Activated T-helper 2 cell treated with anti-CD3 and anti-CD28 coated beads, Interferon-gamma antibody, Interleukin-2, Interleukin-4, amounts not matched to agents 10 μg/mL and 5 μg/mL and 100 μg/mL, durations not matched to agents 14 hours and 24 hours and 36 hours (primary cell): ENCODE results near the gene TMEM69. TPM values are rescaled to one million over a fixed set of nuclear protein-coding genes. Genes with fewer than 3 reads are reported as not detected.
"Not testable (repeated sequence)": the region's sequence is repeated elsewhere in the genome, so short reads cannot be mapped to it uniquely, and the experiment has no call there.

Source experiments
- DNase-seq: peaks from one replicate; pipeline ENCODE4 v3.0.0; 2021; ENCODE audit warnings: low spot score
- H3K27ac Mint-ChIP-seq: one replicate; pipeline ENCODE4 v1.8.0; 2021; ENCODE audit warnings: mixed read lengths
- H3K27me3 Mint-ChIP-seq: one replicate; pipeline ENCODE4 v1.8.0; 2021; ENCODE audit warnings: low read depth, mixed read lengths
- H3K36me3 Mint-ChIP-seq: one replicate; pipeline ENCODE4 v1.8.0; 2021; ENCODE audit warnings: low read depth, mixed read lengths
- H3K4me1 Mint-ChIP-seq: one replicate; pipeline ENCODE4 v1.8.0; 2021; ENCODE audit warnings: low read depth, mixed read lengths
- H3K4me3 Mint-ChIP-seq: one replicate; pipeline ENCODE4 v1.8.0; 2021; ENCODE audit warnings: low read depth, mild to moderate bottlenecking, moderate library complexity, mixed read lengths
- H3K9me3 Mint-ChIP-seq: one replicate; pipeline ENCODE4 v1.8.0; 2021; ENCODE audit warnings: mixed read lengths
- intact Hi-C: fragments of 100-400 bp; cut with micrococcal nuclease; formaldehyde crosslinking; loops from one replicate; pipeline ENCODE4 v1.15.1; 2023
- total RNA-seq: library from RNA; stranded (reverse); gene quantifications from 2 replicates; pipeline ENCODE4 v1.2.3, GENCODE V29; 2022

TMEM69 gene
- total RNA-seq, 1 donor from 2014 or later, result 26.8 TPM

DNA sequence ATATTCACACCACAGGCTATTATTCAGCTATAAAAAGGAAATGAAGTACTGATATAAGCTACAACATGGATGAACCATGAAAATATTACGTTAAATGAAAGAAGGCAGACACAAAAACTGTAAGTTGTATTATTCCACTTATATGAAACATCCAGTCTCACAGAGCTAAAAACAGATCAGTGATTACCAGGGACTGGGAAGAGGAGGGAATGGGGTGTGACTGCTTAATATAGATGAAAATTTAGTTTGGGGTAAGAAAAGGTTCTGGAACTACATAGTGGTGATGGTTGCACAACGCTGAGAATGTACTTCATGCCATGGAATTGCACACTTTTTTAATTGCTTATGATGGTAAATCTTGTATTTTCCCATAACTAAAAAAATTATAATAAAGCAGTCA is 21.1 kb upstream of the TMEM69 start:
- H3K27me3 Mint-ChIP-seq, result no peaks in the 10 kb centered on the region
- H3K9me3 Mint-ChIP-seq, result no peaks in the 10 kb centered on the region
- DNase-seq, result no peak
- peaks cover 34% of the 10 kb centered on the region for H3K36me3 Mint-ChIP-seq
- H3K4me1 Mint-ChIP-seq, result peaks cover 12% of the 10 kb centered on the region
- H3K4me3 Mint-ChIP-seq, result no peak overlapping the region
- intact Hi-C loops, result no loop called here
- no peak overlapping the region for H3K27ac Mint-ChIP-seq

DNA sequence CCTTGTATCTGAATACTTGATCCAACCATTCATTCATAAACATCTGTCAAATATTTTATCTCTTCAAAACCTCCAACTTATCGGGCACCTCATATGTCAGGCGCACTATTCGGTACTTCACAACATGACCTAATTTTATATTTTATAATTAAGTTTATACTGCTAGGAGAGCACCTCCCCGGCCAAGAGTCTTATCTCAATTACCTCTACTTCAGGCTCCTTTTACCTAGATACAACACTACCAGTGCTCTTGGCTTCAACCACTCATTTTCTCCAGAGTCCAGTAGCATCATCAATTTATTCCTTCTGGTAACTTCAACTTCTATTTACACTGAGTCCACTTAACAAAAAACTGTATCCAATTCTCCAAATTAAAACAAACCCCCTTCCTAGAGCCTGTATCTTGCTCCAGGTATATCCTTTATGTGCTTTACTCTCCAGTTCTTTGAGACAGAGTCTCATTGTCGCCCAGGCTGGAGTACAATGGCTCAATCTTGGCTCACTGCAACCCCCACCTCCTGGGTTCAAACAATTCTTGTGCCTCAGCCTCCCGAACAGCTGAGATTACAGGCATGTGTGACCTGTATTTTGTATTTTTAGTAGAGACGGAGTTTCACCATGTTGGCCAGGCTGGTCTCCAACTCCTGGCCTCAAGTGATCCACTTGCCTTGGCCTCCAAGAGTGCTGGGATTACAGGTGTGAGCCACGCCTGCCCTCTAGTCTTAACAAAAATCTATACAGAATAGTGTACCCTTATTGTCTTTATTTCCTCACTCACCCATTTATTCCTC is 20.5 kb upstream of the TMEM69 start:
- H3K4me3 Mint-ChIP-seq, result no peak overlapping the region
- H3K36me3 Mint-ChIP-seq, result peaks cover 36% of the 10 kb centered on the region
- no peaks in the 10 kb centered on the region for H3K27me3 Mint-ChIP-seq
- DNase-seq, result no peak
- H3K9me3 Mint-ChIP-seq, result no peaks in the 10 kb centered on the region
- peaks cover 14% of the 10 kb centered on the region for H3K4me1 Mint-ChIP-seq
- intact Hi-C loops, result no loop called here
- H3K27ac Mint-ChIP-seq, result no peak overlapping the region

DNA sequence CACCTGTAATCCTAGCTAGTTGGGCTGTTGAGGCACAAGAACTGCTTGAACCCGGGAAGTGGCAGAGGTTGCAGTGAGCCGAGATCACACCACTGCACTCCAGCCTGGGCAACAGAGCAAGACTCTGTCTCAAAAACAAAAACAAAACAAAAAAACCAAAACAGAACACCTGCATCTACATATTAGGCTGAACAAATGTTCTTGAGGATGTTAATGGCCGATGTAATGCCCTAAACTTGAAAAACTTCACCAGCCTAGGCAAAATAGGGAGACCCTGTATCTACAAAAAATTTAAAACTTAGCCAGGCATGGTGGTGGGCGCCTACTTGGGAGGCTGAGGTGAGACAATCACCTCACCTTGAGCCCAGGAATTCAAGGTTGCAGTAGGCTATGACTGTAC is 19.5 kb upstream of the TMEM69 start:
- Mint-ChIP-seq H3K4me3 (no peak overlapping the region), H3K36me3 (peaks cover 41% of the 10 kb centered on the region), H3K9me3 (no peaks in the 10 kb centered on the region)

DNA sequence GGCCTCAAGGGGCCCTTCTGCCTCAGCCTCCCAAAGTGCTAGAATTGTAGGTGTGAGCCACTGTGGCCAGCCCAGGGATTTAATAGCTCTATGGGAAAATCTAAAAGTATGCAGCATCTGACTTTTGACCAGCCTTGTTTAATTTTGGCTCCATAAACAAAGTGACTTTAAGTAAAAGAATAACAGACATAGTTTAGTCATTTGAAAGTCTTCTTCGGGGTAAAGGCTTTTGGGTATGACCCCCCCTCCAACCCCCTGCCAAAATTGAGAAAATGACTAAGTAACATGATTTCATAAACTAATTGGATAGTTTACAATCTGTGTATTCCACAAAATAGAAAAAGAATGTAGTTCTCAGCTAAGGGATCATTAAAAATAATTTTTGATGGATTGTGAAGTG is 18.6 kb upstream of the TMEM69 start:
- Mint-ChIP-seq H3K4me3 (no peak overlapping the region), H3K4me1 (peaks cover 13% of the 10 kb centered on the region), H3K27me3 (no peaks in the 10 kb centered on the region), H3K9me3 (no peaks in the 10 kb centered on the region), H3K36me3 (peaks cover 40% of the 10 kb centered on the region), H3K27ac (no peak overlapping the region)
- no peak for DNase-seq
- intact Hi-C loops, result no loop called here

More for the DNA sequence above, 19.5 kb upstream of the TMEM69 start:
- Mint-ChIP-seq H3K27me3 (no peaks in the 10 kb centered on the region), H3K4me1 (peaks cover 13% of the 10 kb centered on the region), H3K27ac (no peak overlapping the region)
- DNase-seq, result no peak
- intact Hi-C loops, result no loop called here

DNA sequence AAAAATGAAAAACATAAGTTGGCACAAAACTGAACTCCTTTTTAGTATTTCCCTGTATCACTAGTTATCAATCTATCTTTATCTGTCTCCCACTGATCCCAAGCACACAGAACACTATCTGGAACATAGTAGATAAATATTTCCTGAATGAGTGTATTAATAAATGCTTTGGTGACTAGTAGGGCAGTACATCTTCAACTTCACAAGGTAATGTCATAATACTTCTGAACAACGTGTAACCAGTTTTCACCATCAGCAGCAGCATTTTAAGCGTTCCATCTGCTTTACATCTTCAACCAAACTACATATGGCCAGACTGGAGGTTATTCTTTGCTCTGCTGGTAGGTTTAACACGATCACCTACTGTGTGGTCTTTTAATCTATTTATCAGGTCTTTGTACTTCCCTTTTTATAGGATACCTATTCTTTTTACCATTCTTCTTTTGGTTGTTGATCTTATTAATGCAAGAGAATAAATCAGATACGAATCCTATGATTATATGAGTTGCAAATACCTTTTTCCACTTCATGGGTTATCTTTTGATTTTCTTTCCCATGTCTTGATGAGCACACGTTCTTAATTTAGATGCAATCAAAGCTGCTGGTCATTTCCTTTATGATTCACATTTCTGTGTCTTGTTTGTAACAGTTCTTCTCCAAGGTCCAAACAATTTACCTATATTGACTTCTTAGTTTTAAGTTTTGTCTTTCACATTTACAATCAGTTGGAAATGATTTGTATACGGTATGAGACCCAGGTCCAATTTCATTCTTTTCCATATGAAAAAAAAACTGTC is 17.9 kb upstream of the TMEM69 start:
- DNase-seq, result no peak
- no peak overlapping the region for H3K4me3 Mint-ChIP-seq
- intact Hi-C loops, result no loop called here
- no peaks in the 10 kb centered on the region for H3K9me3 Mint-ChIP-seq
- peaks cover 13% of the 10 kb centered on the region for H3K4me1 Mint-ChIP-seq
- no peaks in the 10 kb centered on the region for H3K27me3 Mint-ChIP-seq
- H3K36me3 Mint-ChIP-seq, result peaks cover 41% of the 10 kb centered on the region
- H3K27ac Mint-ChIP-seq, result no peak overlapping the region

DNA sequence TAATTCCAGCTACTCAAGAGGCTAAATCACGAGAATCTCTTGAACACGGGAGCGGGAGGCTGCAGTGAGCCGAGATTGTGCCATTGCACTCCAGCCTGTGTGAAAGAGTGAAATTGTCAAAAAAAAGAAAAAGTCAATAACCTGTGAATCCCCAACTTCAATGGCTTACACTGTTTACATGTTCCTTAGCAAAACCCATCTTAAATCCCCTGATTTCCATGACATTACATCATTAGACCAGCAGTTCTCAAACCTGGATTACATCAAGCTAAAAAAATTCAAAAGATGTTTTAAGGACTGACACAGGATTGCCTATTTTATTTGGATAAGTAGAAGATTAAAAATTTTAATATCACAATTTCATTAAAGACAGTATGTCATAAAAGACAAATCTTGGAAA is 14.0 kb upstream of the TMEM69 start:
- DNase-seq, result no peak
- Mint-ChIP-seq H3K36me3 (peaks cover 23% of the 10 kb centered on the region), H3K4me1 (peaks cover 24% of the 10 kb centered on the region), H3K4me3 (no peak overlapping the region), H3K27me3 (no peaks in the 10 kb centered on the region), H3K9me3 (no peaks in the 10 kb centered on the region), H3K27ac (no peak overlapping the region)
- intact Hi-C loops, result no loop called here

DNA sequence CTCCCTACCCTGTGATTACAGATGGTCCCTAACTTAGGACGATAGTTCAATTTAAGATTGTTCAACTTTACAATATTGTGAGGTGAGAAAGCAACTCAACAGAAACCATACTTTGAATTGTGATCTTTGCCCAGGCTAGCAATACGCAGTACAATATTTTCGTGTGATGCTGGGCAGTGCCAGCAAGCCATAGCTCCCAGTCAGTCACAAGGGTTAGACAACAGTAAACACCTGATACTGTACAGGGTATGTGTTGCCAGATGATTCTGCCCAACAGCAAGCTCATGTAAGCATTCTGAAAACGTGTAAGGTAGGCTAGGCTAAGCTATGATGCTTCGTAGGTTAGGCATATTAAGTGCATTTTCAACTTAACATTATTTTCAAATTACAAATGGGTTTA is 13.5 kb upstream of the TMEM69 start:
- Mint-ChIP-seq H3K27me3 (no peaks in the 10 kb centered on the region), H3K4me3 (no peak overlapping the region), H3K36me3 (peaks cover 22% of the 10 kb centered on the region), H3K27ac (no peak overlapping the region), H3K4me1 (peaks cover 27% of the 10 kb centered on the region), H3K9me3 (no peaks in the 10 kb centered on the region)
- DNase-seq, result no peak
- intact Hi-C loops, result no loop called here

DNA sequence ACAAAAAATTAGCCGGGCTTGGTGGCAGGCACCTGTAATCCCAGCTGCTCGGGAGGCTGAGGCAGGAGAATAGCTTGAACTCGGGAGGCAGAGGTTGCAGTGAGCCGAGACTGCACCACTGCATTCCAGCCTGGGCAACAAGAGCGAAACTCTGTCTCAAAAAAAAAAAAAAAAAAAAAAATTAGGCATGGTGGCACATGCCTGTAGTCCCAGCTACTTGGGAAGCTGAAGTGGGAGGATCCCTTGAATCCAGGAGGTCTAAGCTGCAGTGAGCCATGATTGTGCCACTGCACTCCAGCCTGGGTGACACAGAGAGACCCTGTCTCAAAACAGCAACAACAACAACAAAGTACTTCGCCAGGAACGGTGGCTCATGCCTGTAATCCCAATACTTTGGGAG is 11.4 kb upstream of the TMEM69 start:
- H3K4me3 Mint-ChIP-seq, result not testable (repeated sequence)
- peaks cover 29% of the 10 kb centered on the region for H3K4me1 Mint-ChIP-seq

DNA sequence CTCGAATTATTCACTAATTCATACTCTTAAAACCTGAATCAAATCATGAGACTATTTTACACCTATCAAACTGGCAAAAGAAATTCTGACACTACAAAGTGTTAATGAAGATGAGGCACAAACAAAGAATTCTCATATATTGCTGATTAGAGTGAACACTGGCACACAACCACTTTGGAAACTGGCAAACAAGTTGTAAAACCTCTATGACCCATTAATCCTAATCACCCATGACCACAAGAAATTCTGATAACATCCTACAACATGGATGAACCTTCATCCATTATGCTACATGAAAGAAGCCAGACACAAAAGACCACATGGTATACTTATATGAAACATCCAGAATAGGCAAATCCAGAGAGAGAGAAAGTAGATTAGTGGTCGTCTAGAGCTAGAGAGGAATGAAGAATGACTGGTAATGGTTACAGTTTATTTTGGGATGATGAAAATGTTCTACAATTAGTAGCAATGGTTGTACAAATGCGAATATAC is 10.2 kb upstream of the TMEM69 start:
- intact Hi-C loops, result no loop called here
- no peak overlapping the region for H3K4me3 Mint-ChIP-seq
- H3K4me1 Mint-ChIP-seq, result peaks cover 25% of the 10 kb centered on the region
- H3K27ac Mint-ChIP-seq, result no peak overlapping the region
- H3K9me3 Mint-ChIP-seq, result no peaks in the 10 kb centered on the region
- DNase-seq, result no peak
- peaks cover 15% of the 10 kb centered on the region for H3K36me3 Mint-ChIP-seq
- H3K27me3 Mint-ChIP-seq, result no peaks in the 10 kb centered on the region

More for the DNA sequence above, 11.4 kb upstream of the TMEM69 start:
- H3K9me3 Mint-ChIP-seq, H3K27ac Mint-ChIP-seq, H3K27me3 Mint-ChIP-seq, intact Hi-C loops, DNase-seq: not testable (repeated sequence)
- H3K36me3 Mint-ChIP-seq, result peaks cover 20% of the 10 kb centered on the region

DNA sequence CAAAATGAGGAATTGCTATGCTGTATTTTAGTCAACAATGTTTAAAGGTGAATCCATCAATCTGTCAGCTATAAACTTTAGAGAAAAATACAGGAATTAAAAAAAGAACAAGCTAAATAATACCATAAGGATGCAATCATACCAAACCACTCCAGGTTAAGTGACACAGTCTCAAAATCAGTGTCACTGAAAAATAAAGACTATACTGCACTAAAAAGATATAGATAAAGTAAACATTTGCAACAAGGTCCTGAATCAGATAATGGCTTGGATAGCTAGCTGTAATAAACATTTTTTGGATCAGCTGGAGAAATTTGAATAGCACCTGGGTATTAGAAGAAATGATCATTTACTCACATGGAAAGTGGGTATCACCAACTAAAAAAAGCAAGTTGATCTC is 9.5 kb upstream of the TMEM69 start:
- Mint-ChIP-seq H3K4me3 (no peak overlapping the region), H3K27me3 (no peaks in the 10 kb centered on the region), H3K4me1 (peaks cover 24% of the 10 kb centered on the region), H3K9me3 (no peaks in the 10 kb centered on the region), H3K36me3 (peaks cover 9% of the 10 kb centered on the region), H3K27ac (no peak overlapping the region)
- intact Hi-C loops, result no loop called here
- no peak for DNase-seq

DNA sequence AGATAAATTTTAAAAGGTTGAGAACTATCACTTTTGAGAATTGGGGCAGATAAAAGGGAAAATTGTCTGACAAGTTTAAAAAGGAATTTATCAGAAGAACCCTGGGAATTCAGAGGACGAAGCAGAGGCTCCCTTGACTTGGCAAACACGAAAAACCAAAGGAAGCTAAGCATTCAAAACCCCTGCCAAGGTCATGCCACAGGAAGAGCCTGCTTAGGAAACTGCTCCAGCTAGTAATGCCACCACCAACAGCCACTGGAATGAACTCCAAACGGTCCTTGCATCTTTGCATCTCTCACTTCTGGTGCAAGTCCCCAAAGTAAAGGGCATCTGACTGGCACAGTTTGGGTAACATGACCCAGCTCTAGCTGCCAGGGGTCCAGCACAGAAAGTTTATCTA is 8.9 kb upstream of the TMEM69 start:
- no peaks in the 10 kb centered on the region for H3K9me3 Mint-ChIP-seq
- DNase-seq, result no peak
- peaks cover 9% of the 10 kb centered on the region for H3K36me3 Mint-ChIP-seq
- intact Hi-C loops, result no loop called here
- H3K27me3 Mint-ChIP-seq, result no peaks in the 10 kb centered on the region
- no peak overlapping the region for H3K4me3 Mint-ChIP-seq
- H3K4me1 Mint-ChIP-seq, result peaks cover 24% of the 10 kb centered on the region
- H3K27ac Mint-ChIP-seq, result no peak overlapping the region

DNA sequence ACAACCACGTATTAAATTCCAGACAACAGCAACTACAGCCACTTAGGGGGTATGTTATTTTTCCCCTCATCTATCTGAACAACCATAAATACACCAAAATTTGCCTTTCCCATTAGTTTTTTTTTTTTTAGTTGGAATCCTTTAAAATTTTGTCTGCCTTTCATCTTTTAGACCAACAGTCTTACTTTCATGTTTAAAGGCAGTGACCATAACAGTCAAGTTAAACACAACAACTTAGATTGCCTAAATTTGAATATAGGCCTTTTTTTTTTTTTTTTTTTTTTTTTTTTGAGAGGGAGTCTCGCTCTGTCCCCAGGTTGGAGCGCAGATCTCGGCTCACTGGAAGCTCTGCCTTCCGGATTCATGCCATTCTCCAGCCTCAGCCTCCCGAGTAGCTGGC is 5.0 kb upstream of the TMEM69 start:
- Mint-ChIP-seq H3K27ac (no peak overlapping the region), H3K4me3 (no peak overlapping the region), H3K4me1 (peaks cover 36% of the 10 kb centered on the region), H3K27me3 (no peaks in the 10 kb centered on the region), H3K9me3 (no peaks in the 10 kb centered on the region), H3K36me3 (peaks cover 9% of the 10 kb centered on the region)
- intact Hi-C loops, result loop anchor here (10.0 kb wide), 1 partner anchor 878 kb away; the partner anchor contains the start of genes BTBD19, DYNLT4 and PLK3
- no peak for DNase-seq

DNA sequence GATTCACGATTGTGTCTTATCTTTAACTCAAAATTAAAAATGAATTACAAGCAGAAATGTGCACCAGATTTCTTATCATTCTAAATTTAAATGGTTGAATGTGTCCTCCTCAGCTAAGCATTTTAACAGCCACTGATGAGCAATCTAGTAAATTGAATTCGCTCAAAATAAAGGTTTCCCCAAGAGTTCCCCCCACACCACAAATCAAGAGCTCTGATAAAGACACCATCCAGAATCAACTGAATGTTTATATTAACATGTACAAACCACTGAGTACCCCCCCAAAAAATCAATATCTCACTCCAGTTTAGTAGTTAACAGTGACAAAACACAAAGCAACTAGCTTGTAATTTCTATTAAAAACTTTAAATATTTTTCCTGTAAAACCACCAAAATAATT is 3.6 kb upstream of the TMEM69 start:
- H3K4me1 Mint-ChIP-seq, result peaks cover 27% of the 10 kb centered on the region
- H3K4me3 Mint-ChIP-seq, result peak overlapping the region; percentile 98
- intact Hi-C loops, result loop anchor here (10.0 kb wide), 1 partner anchor 880 kb away; the partner anchor contains the start of genes BTBD19, DYNLT4 and PLK3
- DNase-seq, result no peak
- H3K27ac Mint-ChIP-seq, result peak overlapping the region; percentile 8
- H3K36me3 Mint-ChIP-seq, result peaks cover 13% of the 10 kb centered on the region
- no peaks in the 10 kb centered on the region for H3K27me3 Mint-ChIP-seq
- H3K9me3 Mint-ChIP-seq, result no peaks in the 10 kb centered on the region
